Mesenchymal stem cell (in vitro differentiated cells and primary cell): ENCODE measurements around the gene DRD1.
"Not testable (repeated sequence)": the region's sequence is repeated elsewhere in the genome, so short reads cannot be mapped to it uniquely, and the experiment has no call there.

Experiments
- DNase-seq: peaks from one replicate; pipeline ENCODE4 v3.0.0-alpha.2; 2013
- H2AFZ ChIP-seq: one replicate; pipeline ENCODE4 v1.6.1; 2013; ENCODE audit warnings: low read depth, mild to moderate bottlenecking, control low read depth, inconsistent platforms, low read length, moderate library complexity
- H2AK5ac ChIP-seq: 2 replicates; pipeline ENCODE4 v1.6.1; 2013; ENCODE audit warnings: low read length, moderate library complexity, mild to moderate bottlenecking, inconsistent platforms; ENCODE audit not compliant: severe bottlenecking
- H2BK120ac ChIP-seq: one replicate; pipeline ENCODE4 v1.6.1; 2013; ENCODE audit warnings: low read depth, mild to moderate bottlenecking, inconsistent platforms, low read length, moderate library complexity
- H2BK12ac ChIP-seq, 2 experiments: one replicate each; pipeline ENCODE4 v1.6.1; 2013; ENCODE audit warnings: inconsistent platforms in 2 of 2, low read length in 2 of 2, mild to moderate bottlenecking in 2 of 2, moderate library complexity in 2 of 2, control low read depth in 1 of 2
- H2BK15ac ChIP-seq: one replicate; pipeline ENCODE4 v1.6.1; 2013; ENCODE audit warnings: mild to moderate bottlenecking, low read depth, inconsistent platforms; ENCODE audit not compliant: poor library complexity, severe bottlenecking
- H2BK5ac ChIP-seq: 2 replicates; pipeline ENCODE4 v1.6.1; 2013; ENCODE audit warnings: low read depth, mild to moderate bottlenecking, low read length, control low read depth, inconsistent platforms; ENCODE audit not compliant: poor library complexity, severe bottlenecking
- H3K14ac ChIP-seq, 2 experiments: one replicate each; pipeline ENCODE4 v1.6.1; 2013; ENCODE audit warnings: inconsistent platforms in 2 of 2, low read length in 2 of 2, control low read depth in 1 of 2, mild to moderate bottlenecking in 1 of 2, moderate library complexity in 1 of 2
- H3K18ac ChIP-seq, 2 experiments: one replicate each; pipeline ENCODE4 v1.6.1; 2013; ENCODE audit warnings: inconsistent platforms in 2 of 2, low read length in 2 of 2, control low read depth in 1 of 2, low read depth in 1 of 2, mild to moderate bottlenecking in 1 of 2
- H3K23ac ChIP-seq, 2 experiments: one replicate each; pipeline ENCODE4 v1.6.1; 2013; ENCODE audit warnings: inconsistent platforms in 2 of 2, low read length in 2 of 2, mild to moderate bottlenecking in 2 of 2, moderate library complexity in 2 of 2, control low read depth in 1 of 2
- H3K27ac ChIP-seq: 2 replicates; pipeline ENCODE4 v1.5.1; 2013; ENCODE audit warnings: mild to moderate bottlenecking, moderate library complexity, low read length, control low read depth, inconsistent platforms; ENCODE audit not compliant: poor library complexity, severe bottlenecking
- H3K27me3 ChIP-seq, 2 experiments: 2 replicates each; pipeline versions ENCODE4 v1.6.1 to v1.7.0; 2013; ENCODE audit warnings: low read length in 2 of 2, mild to moderate bottlenecking in 2 of 2, moderate library complexity in 2 of 2, control low read depth in 1 of 2, inconsistent platforms in 1 of 2; ENCODE audit not compliant: control insufficient read depth in 1 of 2, insufficient read depth in 1 of 2
- H3K36me3 ChIP-seq, 2 experiments: 2 replicates each; pipeline versions ENCODE4 v1.6.1 to v1.7.0; 2013; ENCODE audit warnings: low read length in 2 of 2, control low read depth in 1 of 2, inconsistent platforms in 1 of 2, low read depth in 1 of 2, mild to moderate bottlenecking in 1 of 2; ENCODE audit not compliant: insufficient read depth in 2 of 2, control insufficient read depth in 1 of 2
- H3K4ac ChIP-seq, 2 experiments: one replicate each; pipeline ENCODE4 v1.6.1; 2013; ENCODE audit warnings: inconsistent platforms in 2 of 2, low read length in 2 of 2, mild to moderate bottlenecking in 2 of 2, moderate library complexity in 2 of 2, control low read depth in 1 of 2, low read depth in 1 of 2
- H3K4me1 ChIP-seq: 2 replicates; pipeline ENCODE4 v1.6.1; 2013; ENCODE audit warnings: low read depth, low read length, control low read depth; ENCODE audit not compliant: control insufficient read depth, insufficient read depth
- H3K4me2 ChIP-seq: 2 replicates; pipeline ENCODE4 v1.6.1; 2013; ENCODE audit warnings: low read length, mild to moderate bottlenecking, inconsistent platforms; ENCODE audit not compliant: poor library complexity, severe bottlenecking
- H3K4me3 ChIP-seq, 2 experiments: 2 replicates each; pipeline versions ENCODE4 v1.5.1 to v1.7.0; 2013; ENCODE audit warnings: low read length in 2 of 2, mild to moderate bottlenecking in 2 of 2, control low read depth in 1 of 2, low read depth in 1 of 2; ENCODE audit not compliant: insufficient read depth in 1 of 2
- H3K79me1 ChIP-seq: replicated peaks from 2 replicates; pipeline ENCODE4 v1.6.1; 2013; ENCODE audit warnings: mild to moderate bottlenecking, control low read depth, low read length, inconsistent platforms; ENCODE audit not compliant: poor library complexity, severe bottlenecking
- H3K9ac ChIP-seq: 2 replicates; pipeline ENCODE4 v1.7.0; 2013; ENCODE audit warnings: mild to moderate bottlenecking, low read length, moderate library complexity
- H3K9me3 ChIP-seq: 2 replicates; pipeline ENCODE4 v1.7.0; 2013; ENCODE audit warnings: mild to moderate bottlenecking, low read length; ENCODE audit not compliant: control insufficient read depth
- H4K8ac ChIP-seq: one replicate; pipeline ENCODE4 v1.6.1; 2013; ENCODE audit warnings: inconsistent platforms, mild to moderate bottlenecking, low read length, moderate library complexity
- H4K91ac ChIP-seq: one replicate; pipeline ENCODE4 v1.6.1; 2013; ENCODE audit warnings: mild to moderate bottlenecking, low read length, inconsistent platforms
- WGBS: methylation state at CpG from one replicate; pipeline ENCODE4 v1.1.7; 2013; ENCODE audit warnings: mixed read lengths; 5-methylcytosine and 5-hydroxymethylcytosine counted together

DRD1 gene

DNA sequence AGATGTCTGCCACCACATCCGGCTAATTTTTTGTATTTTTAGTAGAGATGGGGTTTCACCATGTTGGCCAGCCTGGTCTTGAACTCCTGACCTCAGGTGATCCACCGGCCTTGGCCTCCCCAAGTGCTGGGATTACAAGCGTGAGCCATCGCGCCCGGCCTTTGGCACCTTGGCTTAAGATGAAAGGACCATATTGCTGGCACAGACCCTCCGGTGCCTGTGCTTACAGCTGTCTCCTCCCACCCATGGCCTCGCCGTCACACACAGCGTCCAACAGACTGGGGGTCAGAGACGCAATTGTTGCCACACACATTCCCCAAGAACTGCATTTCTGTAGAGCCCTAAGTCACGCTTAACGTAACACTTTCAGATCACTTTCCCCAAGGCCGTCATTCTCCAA lies 2.4 kb upstream of the DRD1 start:
- H2AFZ ChIP-seq, H3K9me3 ChIP-seq, H2BK120ac ChIP-seq: not testable (repeated sequence)

DNA sequence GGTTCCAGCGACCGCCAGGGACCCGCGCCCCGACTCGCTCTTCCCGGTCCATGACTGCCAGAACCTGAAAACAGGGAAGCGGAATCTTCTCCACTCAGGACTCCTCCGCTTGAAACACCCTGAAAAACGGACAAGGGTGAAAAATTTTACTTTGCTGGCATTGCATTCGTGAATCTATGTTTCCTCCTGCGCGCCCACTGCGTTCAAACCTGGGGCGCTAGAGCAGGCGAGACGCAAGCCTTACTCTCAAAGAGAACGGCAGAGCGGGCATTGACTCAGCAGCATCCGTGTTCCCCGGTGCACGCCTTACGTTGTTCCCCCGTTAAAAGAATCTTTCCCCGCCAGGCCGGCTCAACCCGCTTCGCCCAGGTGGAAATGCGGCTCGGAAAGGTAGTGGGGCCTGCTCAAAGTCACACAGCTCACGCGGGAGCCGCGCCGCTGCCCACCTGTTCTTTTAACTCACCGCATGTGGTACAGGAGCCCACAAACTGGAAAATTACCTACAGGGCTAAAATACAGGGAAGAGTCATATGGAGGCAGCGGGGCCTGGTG lies 999 bp upstream of the DRD1 start:
- H3K79me1 ChIP-seq, result no peaks in the 10 kb centered on the region
- no peak overlapping the region for H3K4ac ChIP-seq
- H3K4me3 ChIP-seq, result peak overlapping the region in 1 of 2 experiments; percentile 75
- no peak overlapping the region for H2BK15ac ChIP-seq
- no peak overlapping the region for H4K8ac ChIP-seq
- H3K9ac ChIP-seq, result peak overlapping the region; percentile 61
- no peak for DNase-seq
- H2BK5ac ChIP-seq, result no peak overlapping the region
- H2BK120ac ChIP-seq, result no peak overlapping the region
- H3K18ac ChIP-seq, result no peak overlapping the region
- no peak overlapping the region for H2BK12ac ChIP-seq
- no peak overlapping the region for H2AFZ ChIP-seq
- WGBS, result 53% methylated on average over 37 of the region's 37 CpGs
- H3K14ac ChIP-seq, result no peak overlapping the region
- H3K36me3 ChIP-seq, result no peaks in the 10 kb centered on the region
- H3K4me1 ChIP-seq, result peaks cover 13% of the 10 kb centered on the region
- H3K9me3 ChIP-seq, result no peaks in the 10 kb centered on the region
- no peak overlapping the region for H3K23ac ChIP-seq
- peak overlapping the region; percentile 66 for H3K4me2 ChIP-seq
- no peak overlapping the region for H4K91ac ChIP-seq
- no peak overlapping the region for H3K27ac ChIP-seq
- H3K27me3 ChIP-seq, result peaks cover 40 to 67% of the 10 kb centered on the region in 2 experiments
- H2AK5ac ChIP-seq, result no peak overlapping the region

More for the DNA sequence above, 2.4 kb upstream of the DRD1 start:
- H2BK12ac ChIP-seq, H3K36me3 ChIP-seq, H3K27ac ChIP-seq, H3K23ac ChIP-seq, H2BK15ac ChIP-seq, H2BK5ac ChIP-seq, H3K4ac ChIP-seq, H4K91ac ChIP-seq, H3K9ac ChIP-seq, H2AK5ac ChIP-seq, H3K4me3 ChIP-seq, H3K4me2 ChIP-seq, H3K18ac ChIP-seq, H3K14ac ChIP-seq, DNase-seq, H3K79me1 ChIP-seq: not testable (repeated sequence)
- H4K8ac ChIP-seq, result peak overlapping the region; percentile 9
- 93% methylated on average over 14 of the region's 14 CpGs for WGBS
- peaks cover 13% of the 10 kb centered on the region for H3K4me1 ChIP-seq
- H3K27me3 ChIP-seq, result peaks cover 44 to 74% of the 10 kb centered on the region in 2 experiments

DNA sequence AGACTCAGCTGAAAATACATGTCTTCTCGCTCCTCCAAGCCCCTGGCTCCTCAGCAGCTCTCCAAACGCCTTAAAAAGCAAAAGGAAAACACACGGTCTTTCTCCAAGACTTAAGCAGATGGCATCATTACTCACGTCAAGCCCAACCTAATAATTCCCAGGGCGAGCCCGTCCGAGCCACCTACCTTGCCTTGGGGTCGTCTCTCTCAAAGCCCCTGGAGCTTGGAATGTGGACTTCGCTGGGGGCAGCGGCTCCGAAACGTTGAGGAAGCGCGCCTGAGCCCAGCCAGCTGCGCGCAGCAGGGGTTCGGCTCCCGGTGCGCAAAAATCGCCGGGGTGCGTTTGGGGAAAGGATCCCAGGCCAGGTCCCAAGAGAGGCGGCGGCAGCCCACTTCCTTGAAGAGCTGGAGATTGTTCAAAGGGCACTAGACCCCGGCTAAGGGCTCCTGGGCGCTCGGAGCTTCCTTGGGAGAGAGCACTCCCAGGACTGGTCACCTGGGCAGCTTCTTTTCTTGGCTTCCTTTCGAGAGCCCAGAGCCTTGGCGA lies 395 bp downstream of the DRD1 start:
- Histone ChIP-seq H3K79me1 (no peaks in the 10 kb centered on the region), H3K23ac (no peak overlapping the region), H3K4me3 (peak overlapping the region in 1 of 2 experiments; percentile 75), H3K36me3 (no peaks in the 10 kb centered on the region), H3K18ac (no peak overlapping the region), H3K14ac (no peak overlapping the region), H4K91ac (no peak overlapping the region), H2BK12ac (no peak overlapping the region), H3K27me3 (peaks cover 40 to 63% of the 10 kb centered on the region in 2 experiments), H2AK5ac (no peak overlapping the region), H2AFZ (no peak overlapping the region), H2BK15ac (no peak overlapping the region), H3K4ac (no peak overlapping the region), H3K4me1 (peaks cover 13% of the 10 kb centered on the region), H2BK120ac (no peak overlapping the region), H2BK5ac (no peak overlapping the region), H3K27ac (no peak overlapping the region), H3K9ac (no peak overlapping the region), H3K4me2 (no peak overlapping the region), H3K9me3 (no peaks in the 10 kb centered on the region), H4K8ac (no peak overlapping the region)
- DNase-seq, result no peak
- WGBS, result 8% methylated on average over 29 of the region's 29 CpGs

DNA sequence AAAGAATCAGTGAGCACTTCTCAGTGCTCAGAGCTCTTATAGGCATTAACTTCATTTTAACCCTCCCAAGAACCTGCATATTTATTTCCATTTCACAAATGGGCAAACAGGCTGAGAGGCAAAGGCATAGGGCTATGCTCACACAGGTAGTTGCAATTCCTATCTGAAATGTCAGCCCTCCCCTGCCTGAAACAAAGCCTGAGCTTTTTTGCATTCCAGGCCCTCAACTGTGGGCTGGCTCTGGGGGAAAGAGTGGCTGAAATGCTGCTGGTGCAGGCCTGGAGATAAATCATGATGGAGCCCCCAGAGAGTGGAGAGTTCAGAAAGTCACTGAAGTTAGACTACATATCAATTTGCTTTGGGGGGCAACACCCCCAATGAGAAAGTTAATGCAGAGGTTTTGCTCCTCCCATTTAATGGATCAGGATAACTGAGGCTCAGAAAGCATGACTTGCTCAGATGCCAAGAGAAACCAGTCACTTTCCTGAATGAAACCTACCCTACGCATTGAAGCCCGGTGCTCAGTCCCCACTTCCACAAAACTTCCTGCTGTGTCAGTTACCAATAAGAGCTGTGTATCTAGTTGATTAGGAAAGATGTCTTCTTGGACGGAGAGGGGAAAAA lies 5.6 kb downstream of the DRD1 start:
- H3K4me1 ChIP-seq, result no peaks in the 10 kb centered on the region
- no peak overlapping the region for H3K4me2 ChIP-seq
- no peak overlapping the region for H2BK120ac ChIP-seq

More for the DNA sequence above, 5.6 kb downstream of the DRD1 start:
- Histone ChIP-seq H3K36me3 (no peaks in the 10 kb centered on the region), H3K4me3 (no peak overlapping the region), H2BK12ac (no peak overlapping the region), H2BK5ac (no peak overlapping the region), H2AK5ac (no peak overlapping the region), H3K27ac (no peak overlapping the region), H4K91ac (no peak overlapping the region), H3K9me3 (no peaks in the 10 kb centered on the region), H3K9ac (no peak overlapping the region), H2BK15ac (no peak overlapping the region), H3K18ac (no peak overlapping the region), H3K14ac (no peak overlapping the region), H4K8ac (no peak overlapping the region), H3K79me1 (no peaks in the 10 kb centered on the region), H3K4ac (no peak overlapping the region), H2AFZ (no peak overlapping the region), H3K23ac (no peak overlapping the region), H3K27me3 (peaks cover 19 to 26% of the 10 kb centered on the region in 2 experiments)
- WGBS, result no CpG with 5 or more reads among the region's 3 CpGs
- DNase-seq, result no peak
